GM19372 (cell line): Measurements from ENCODE around the gene RCAN2.

ENCODE experiments used
- ATAC-seq: cut with Tn5 transposase; IDR thresholded peaks from one replicate; pipeline ENCODE4 v1.9.1; 2021; ENCODE audit warnings: mild to moderate bottlenecking, low read depth, moderate library complexity; ENCODE audit not compliant: unreplicated experiment

RCAN2 gene

DNA sequence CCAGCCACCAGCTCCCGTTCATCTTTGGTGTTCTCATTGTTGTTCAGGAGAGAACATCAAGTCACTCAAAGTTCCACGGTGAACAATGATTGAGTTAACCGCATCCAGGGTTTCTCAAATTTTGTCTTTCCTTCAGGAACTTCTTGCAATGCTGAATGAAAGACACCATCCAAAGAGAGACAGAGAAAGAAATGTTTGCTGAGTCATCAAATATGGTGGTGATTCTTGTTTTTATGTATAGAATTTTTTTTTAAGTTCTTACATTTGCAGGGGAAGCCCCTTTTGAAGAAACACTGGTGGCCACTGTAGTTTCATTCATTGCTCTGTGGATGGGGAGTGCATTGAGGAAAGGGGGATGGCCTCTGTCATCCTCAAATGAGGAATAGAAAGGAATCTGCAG, 258.1 kb downstream of the RCAN2 start:
- ATAC-seq, result no peak

DNA sequence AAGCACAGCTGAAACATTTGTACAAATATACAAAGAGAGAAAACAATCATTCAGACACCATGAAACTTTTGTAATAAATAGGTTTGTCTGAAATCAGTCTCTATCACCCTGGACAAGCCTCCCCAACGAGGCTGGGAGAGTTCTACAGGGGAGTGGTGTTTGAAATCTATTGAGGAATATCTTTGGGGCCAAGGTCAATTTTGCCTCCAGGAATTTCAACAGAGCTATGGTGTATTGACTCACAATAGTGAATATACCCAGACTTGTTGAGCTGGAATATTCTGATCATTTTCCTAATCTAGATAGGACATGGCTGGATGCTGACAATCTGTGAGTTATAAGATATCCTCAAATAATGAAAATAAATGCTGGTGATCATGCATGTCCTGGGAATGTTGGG, 269.0 kb downstream of the RCAN2 start:
- no peak for ATAC-seq

DNA sequence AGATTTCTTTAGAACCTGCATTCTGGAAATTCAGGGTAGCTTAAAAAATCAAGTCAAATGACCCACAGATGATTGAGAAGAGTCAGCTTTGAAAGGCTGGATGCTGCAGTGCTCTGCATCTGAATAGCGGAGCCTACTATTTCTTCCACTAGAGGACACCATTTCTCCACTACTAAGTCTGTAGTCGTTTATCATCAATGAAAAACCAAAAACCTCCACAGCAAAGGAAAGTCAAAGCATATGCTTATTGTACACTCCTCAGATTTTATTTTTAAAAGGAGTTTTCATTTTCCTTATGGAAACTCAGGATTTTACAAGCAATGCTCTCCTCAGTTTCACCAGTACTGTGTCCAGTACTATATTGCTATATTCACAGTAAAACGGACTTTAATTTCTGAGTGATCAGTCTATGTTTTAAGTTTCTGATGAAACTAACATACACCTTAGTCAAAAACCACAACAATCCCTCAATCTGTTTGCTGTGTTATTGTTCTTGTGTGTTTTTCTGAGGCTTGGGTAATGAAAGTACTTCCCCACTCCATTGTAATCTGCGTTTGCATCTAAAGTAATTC, 269.9 kb downstream of the RCAN2 start:
- peak; percentile 67 for ATAC-seq

DNA sequence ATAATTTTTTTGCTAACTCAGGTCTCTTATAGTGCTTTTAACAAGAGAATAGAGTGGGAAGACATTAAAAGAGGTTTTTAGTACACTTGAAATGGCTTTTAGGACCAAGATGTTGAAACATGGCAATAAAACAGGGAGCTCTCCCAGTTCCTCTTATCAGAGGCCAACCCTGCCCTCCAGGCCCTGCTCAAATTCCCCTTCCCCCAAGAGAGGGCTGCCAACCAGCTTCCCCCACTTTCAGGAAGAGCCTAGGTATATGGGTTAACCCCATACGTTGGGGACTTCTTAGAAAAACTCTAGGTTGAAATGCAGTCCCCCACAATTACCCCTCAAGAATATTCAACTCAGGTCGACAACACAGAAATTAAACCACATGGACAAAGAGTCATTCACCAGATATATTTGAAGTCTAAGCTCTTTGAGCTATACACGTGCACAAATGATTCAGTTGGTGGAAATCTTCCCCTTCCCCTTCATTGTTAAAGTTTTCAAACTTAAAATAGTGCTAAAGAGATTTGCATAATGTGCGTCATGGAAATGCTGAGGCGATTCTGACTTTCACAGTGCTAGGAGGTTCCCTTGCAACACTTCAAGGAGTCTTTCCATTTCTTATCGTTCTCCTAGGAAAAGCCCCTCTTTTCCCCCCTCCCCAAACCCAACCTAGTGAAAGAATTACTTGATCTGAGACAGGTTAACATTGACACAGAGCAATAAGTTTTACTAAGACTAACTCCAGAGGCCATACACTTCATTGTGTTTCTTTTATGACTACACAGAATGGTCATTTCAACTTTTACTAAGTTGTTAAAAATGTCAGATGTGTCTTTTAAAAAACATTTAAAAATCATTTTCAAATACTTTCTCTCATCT, 270.7 kb downstream of the RCAN2 start:
- peak; percentile 68 for ATAC-seq

GRCh38 chr6:46219661-46220060, 271.6 kb downstream of the RCAN2 start:
- no peak for ATAC-seq

DNA sequence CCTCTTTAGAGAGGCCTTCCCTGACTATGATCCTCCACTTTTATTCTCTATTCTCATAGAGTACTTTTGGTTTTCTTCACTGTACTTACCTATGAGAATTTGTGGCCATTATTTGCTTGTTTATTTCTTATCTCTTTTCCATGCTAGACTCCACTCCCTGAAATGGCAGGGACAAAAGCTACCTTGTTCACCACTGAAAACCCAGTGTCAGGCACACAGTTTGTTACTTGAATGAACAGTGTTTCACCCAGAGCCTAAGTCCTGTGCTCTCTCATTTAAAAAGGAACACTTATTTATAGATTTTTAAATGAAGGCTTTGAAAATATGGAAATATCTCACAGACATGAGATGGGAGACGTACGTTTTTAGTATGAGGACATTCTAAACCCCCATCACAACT, 272.8 kb downstream of the RCAN2 start:
- no peak for ATAC-seq

DNA sequence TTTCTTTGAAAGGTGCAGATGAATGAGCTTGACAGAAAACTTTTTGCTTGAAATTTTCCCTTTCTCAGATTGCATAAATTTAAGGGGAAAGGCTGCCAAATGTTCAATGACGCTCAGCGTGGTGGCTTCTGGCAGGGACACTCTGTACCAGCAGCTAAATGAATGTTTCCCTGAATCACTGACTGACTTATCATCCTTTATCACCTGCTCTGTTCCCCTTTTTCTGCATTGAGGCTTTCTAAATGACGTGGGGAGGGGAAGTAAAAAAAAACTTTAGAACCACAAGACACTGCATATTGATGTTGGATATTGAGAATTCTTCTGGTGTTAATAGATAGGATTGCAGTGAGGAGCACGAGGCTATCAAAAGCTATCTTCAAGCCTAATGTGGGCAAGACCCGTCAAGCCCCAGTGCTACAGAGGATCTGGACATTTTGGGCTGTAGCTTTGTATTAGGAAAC, 273.5 kb downstream of the RCAN2 start:
- peak; percentile 47 for ATAC-seq

DNA sequence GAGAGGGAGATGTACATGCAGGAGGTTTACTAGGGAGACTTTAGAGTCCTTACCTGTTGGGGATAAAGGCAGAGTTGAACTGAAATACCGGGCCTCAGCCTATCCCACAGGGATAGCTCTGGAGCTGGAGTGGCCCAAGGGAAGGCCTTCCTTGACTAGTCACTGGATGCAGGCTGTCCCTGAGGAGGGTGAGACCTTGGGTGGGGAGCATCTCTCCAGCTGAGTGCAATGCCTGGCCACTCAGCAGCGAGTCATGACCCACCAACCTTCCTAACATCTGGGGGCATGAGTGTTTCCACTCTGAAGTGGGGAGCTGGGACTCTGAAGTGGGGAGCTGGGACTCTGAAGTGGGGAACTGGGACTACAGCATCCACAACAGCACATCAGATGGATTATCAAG, 274.4 kb downstream of the RCAN2 start:
- no peak for ATAC-seq

GRCh38 chr6:46215777-46216176, 275.5 kb downstream of the RCAN2 start:
- ATAC-seq, result no peak

DNA sequence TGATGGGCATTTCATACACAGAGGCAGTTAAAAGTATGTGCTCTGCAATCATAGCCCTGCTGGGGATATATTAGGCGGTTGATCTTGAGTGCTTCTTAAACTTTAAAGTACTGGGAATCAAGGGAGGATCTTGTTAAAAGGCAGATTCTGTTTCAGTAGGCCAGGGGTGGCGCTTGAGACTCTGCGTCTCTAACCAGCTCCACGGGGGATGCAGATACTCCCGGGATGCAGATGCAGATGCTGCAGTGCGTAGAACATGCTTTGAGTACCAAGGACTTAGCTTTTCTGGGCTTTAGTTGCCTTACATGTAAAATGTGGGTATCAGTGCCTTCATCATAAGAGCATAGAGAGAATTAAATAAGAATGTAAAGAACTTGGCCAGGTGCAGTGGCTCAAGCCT, 276.0 kb downstream of the RCAN2 start:
- ATAC-seq, result no peak

DNA sequence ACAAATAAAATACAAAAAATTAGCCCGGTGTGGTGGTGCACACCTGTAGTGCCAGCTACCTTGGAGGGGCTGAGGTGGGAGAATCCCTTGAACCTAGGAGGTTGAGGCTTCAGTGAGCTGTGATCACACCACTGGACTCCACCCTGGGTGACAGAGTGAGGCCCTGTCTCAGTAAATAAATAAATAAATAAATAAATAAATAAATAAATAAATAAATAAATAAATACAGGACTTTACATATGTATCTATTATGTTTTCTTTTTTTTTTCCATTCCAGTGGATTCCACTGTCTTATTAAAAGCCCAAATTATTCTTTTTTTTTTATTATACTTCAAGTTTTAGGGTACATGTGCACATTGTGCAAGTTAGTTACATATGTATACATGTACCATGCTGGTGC, 279.3 kb downstream of the RCAN2 start:
- no peak for ATAC-seq

- no peak for ATAC-seq
These were observed 281.0 kb downstream of the RCAN2 start for GRCh38 chr6:46210294-46210693.

GRCh38 chr6:46208303-46208702, 282.9 kb downstream of the RCAN2 start:
- ATAC-seq, result no peak

DNA sequence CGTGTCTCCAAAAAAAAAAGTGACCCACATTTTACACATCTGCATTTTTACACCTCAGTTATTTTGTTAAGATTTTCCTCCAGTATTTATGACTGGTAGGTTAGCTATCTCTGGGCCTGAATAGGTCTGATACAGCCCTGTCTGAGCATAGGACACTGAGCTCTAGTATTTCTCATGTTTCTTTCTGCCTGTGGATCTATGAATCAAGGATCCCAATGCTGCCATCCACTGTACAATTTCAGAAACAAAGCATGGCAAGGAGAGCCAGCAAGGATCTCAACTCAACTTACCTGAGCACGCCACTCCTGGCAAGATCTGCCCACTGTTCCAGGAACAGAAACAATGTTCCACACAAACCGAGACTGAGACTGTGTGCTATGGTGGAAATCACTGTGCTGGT, 284.1 kb downstream of the RCAN2 start:
- no peak for ATAC-seq

DNA sequence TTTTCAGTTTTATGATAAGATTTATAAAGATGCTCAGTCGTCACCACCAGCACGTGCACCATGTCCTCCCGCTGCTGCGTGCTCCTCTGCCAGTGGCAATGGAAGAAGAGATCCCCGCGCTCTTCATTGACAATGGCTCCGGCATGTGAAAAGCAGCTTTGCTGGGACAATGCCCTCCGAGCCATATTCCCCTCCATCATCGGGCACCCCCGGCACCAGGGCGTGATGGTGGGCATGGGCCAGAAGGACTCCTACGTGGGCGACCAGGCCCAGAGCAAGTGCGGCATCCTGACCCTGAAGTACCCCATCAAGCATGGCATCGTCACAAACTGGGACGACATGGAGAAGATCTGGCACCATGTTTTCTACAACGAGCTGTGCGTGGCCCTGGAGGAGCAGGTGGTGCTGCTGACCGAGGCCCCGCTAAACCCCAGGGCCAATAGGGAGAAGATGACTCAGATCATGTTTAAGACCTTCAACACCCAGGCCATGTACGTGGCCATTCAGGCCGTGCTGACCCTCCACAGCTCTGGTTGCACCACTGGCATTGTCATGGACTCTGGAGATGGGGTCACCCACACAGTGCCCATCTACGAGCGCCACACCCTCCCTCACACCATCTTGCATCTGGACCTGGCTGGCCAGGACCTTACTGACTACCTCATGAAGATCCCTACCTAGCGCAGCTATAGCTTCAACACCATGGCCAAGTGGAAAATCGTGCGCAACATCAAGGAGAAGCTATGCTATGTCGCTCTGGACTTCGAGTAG, 286.2 kb downstream of the RCAN2 start:
- no peak for ATAC-seq

DNA sequence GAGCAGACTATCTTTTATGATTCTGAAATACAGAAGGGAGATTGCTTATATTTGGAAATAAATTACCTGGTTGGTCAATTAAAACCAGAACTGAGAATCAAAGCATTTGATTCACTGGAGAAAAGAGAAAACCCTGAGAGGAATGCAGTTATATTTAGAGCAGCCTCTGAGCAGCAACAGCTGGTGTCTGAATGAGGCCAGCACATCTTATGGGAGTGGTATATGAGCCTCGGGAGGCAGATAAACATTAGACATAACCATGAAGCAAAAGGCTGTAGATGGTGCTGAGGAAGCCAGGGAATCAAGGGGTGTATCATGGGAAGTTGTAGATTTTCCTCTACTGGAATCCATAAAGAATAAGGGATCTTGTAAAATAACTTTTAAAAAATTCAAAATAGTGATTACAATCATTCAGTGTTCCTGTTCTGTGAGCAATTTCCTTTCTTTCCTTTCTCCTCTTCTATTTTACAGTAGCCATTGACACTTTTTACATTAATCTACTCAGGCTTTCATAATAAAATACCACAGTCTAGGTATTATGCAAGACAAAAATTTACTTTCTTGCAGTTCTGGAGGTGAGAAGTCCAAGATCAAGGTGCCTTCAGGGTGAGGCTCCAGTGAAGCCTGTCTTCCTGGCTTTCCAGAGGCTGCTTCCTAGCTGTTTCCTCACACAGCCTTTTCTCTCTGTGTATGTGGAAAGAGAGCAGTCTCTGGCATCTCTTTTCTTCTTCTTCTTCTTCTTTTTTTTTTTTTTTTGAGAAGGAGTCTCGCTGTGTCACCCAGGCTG, 287.7 kb downstream of the RCAN2 start:
- ATAC-seq, result no peak

DNA sequence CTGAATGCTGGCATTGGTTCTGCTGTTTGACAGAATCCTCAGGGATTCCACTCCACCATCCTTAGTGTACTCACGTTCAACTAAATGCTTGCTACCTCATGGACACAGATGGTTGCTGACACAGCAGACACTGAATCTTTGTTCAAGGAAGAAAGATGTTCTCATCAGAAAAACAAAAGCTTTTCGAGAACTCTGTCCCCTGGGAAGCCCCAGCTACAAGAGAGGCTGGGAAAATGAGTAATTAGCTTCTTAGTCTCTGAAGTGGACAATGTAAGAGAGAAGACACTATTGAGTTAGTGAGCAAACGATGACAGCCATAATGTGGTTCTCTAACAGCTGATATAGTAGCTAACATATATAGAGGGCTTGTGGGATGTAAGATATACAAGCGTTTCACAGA, 289.5 kb downstream of the RCAN2 start:
- ATAC-seq, result no peak

- no peak for ATAC-seq
These were observed 291.9 kb downstream of the RCAN2 start for GRCh38 chr6:46199387-46199786.

- ATAC-seq, result no peak
These were observed 299.3 kb downstream of the RCAN2 start for GRCh38 chr6:46191961-46192360.

DNA sequence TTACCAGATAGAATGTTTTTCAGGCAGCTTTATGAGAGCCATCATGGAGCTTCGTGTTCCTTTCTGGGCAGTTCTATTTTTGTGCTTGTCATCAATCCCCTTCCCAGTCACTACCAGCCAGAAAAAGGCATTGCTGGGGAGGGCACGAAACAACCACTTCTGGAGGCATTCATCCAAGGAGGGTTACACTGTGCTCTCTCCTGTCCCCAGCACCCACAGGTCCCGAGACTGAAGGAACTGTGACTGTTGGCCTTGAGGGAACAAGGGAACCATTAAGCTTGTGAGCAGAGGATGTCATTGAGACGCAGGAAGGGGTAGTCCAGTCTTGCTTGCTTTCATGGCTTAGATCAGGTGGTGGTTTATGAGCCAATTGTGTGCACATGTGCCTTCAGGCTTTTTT, 300.4 kb downstream of the RCAN2 start:
- ATAC-seq, result no peak

DNA sequence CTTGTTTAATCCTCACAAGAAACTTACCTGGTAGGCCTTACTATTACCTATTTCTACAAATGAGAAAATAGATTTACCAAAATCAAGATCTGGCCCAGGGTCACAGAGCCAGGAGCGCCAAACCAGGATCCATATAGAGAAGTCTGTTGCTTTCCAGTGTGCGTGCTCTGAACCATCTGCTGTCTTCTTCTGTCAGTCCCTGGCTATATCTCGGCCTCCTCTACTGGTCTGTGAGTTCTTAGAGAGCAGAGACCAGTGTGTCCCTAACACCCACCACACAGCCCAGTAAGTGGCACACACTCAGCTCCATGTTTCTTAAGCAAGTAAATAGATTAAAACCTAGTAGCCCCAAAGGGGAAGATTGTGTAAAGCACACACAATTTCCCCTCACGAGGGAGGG, 301.5 kb downstream of the RCAN2 start:
- no peak for ATAC-seq
